Midbrain (tissue), 1 donor: ENCODE data around the gene PSMA7.
A peak's percentile ranks its signal among the peaks of the same experiment; 100 is the strongest.

Source experiments
- DNase-seq: peaks from one replicate; lab custom pipeline; 2025; lab: John Stamatoyannopoulos, UW

Gene PSMA7

GRCh38 chr20:62143081-62143956 is at the start of gene PSMA7, which contains the start of gene SS18L1:
TSS of gene PSMA7 (minus strand) at chr20:62143394. CDS start at chr20:62143303, 91 bp downstream.
TSS of gene SS18L1 (plus strand) at chr20:62143769. CDS start at chr20:62143821, 52 bp downstream.
- DNase-seq: peak; percentile 86

DNA sequence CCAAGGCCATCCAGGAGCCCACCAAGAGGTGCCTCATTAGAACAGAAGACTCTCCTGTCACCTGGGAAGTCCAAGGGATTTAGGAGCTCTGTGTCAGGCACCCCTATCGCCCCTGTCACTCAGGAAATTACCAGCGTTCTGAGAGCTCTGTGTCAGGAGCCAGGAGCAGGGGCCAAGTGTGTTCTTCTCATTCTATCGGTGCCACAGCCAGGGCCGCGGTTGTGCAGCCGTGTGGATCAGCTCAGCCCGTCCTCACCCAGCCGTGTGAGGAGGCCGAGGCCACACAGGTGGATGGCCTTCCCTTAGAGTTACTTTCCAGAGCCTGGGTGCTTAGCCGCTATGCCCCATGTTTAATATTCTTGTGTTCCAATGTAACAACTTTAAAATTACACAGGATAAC is 49.4 kb upstream of the PSMA7 start:
- no peak for DNase-seq

DNA sequence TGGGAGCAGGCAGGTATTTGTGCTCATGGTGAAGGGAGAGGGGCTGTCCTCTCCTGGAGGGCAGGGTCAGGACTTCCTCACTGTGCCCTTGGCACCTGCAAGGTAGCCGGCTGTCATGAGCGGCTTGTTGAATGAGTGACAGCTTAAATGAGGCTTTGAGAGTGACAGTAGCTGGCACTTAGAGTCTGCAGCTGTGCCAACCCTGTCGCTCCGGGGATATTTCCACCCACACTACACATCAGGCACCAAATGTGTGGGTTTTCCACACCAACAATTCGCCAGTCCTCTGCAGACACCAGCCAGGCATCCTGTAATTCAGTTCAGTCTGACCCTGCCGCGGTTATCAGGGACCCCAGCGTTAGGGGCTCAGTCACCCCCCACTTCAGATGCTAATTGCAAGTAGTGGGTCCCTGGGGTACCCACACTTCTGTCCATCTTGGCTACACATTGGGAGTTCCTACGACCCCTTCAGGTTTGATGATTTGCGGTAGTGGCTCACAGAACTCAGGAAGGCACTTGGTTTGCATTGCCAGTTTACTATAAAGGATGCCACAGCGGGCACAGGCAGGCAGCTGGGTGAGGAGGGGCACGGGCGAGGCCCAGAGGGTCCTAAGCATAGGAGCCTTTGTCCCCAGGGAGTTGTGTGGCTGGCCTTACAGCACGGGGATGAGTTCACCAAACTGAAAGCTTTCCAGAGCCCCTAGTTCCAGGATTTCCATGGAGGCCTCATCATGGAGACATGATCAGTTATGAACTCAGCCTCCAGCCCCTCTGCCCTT is 48.8 kb upstream of the PSMA7 start:
- no peak for DNase-seq

DNA sequence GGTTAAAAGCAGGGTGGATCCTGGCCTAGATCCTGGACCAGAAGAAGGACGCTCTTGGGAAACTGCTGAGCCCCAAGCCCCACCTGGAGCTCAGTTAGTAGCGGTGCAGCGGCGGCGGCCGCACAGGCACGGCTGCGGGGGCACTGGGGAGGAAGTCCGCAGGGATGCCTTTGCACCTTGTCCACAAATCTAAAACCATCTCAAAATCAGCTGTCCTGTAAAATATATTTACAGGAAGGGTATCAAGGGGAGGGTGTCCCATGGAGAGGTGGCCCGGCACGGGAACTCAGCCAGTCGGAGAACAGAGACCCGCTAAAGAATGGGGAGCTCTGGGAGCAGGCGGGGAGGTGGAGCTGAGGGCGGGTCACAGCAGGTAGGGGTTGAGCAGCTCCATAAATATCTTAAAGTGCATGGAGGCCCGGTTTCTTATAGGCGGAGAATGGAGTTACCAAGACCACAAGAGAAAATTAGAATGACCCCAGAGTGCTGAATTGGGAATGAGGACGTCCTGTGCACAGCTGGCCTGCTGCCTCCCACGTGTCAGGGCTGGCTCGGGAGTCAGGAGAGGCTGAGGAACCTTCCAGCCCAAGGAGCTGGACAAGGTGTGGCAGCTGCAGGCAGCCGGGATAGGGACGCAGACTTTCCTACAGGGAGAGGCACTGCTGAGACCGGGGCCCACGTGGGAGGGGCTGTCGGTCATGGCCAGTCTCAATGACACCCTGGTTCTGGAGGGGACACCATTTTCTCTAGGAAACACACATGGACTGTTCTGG is 47.6 kb upstream of the PSMA7 start:
- DNase-seq: no peak

DNA sequence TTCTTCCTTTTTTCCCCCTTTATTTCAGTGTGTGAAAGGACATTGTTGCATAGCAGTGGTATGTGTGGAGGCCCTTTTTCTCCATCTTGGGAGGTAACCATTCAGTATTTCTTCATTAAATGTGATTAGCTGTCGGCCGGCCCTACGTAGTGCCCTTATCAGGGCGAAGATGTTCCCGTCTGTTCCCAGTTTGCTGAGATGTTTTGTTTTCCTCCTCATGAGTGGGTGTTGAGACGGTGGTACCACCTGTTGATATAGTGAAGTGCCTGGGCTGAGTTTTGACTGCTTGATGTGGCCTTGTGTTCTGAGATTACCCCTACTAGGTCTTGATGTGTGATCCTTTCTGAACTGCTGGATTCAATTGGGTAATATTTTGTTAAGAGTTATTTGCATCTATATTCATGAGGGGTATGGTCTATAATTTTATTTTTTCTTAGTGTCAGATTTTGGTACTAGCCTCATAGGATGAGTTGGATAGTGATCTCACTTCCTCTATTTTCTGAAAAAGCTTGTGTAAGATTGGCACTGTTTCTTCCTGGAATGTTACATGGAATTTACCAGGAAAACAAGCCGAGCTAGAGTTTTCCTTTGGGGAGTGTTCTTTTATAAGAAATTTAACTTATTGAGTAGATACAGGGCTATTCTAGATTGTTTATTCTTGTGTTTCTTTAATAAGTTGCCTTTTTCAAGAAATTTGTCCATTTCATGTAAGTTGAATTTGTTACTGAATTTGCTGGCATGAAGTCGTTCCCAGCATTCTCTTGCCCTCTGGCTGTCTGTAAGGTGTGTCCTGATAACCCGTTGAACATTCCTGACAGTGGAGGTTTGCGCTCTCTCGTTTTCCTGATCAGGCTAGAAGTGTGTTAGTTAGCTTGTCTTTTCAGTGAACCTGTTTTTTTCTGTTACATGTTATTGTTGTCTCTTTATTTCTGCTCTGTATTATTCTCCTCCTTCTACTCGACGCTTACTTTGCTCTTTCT is 44.0 kb upstream of the PSMA7 start:
- DNase-seq: no peak

GRCh38 chr20:62186096-62186426 is 42.9 kb upstream of the PSMA7 start:
- no peak for DNase-seq

- no peak for DNase-seq
Observed at GRCh38 chr20:62183426-62184142, 40.4 kb upstream of the PSMA7 start.

GRCh38 chr20:62182469-62183425 is 39.6 kb upstream of the PSMA7 start, which contains the start of gene MTG2:
TSS of gene MTG2 (plus strand) at chr20:62183028. CDS start at chr20:62193421, 10,393 bp downstream.
- DNase-seq: peak; percentile 95

DNA sequence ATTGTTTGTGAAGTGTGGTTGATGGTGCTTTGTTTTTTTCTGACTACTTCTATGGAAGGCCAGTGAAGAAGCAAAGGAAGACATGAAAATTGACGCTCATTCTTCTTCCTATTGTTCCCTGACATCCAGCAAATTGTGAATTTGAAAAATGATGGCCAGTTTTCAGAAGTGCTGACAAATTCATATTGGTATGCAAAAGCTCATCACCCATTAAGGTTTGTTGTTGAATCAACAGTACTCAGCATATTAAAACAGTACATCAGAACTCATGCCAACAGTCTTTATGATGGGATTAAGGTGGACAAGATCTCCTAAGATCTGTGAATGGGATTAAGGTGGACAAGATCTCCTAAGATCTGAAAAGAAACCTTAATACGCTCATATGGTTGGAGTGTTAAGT is 38.6 kb upstream of the PSMA7 start:
- no peak for DNase-seq

GRCh38 chr20:62179162-62179504 is 35.9 kb upstream of the PSMA7 start:
- no peak for DNase-seq

DNA sequence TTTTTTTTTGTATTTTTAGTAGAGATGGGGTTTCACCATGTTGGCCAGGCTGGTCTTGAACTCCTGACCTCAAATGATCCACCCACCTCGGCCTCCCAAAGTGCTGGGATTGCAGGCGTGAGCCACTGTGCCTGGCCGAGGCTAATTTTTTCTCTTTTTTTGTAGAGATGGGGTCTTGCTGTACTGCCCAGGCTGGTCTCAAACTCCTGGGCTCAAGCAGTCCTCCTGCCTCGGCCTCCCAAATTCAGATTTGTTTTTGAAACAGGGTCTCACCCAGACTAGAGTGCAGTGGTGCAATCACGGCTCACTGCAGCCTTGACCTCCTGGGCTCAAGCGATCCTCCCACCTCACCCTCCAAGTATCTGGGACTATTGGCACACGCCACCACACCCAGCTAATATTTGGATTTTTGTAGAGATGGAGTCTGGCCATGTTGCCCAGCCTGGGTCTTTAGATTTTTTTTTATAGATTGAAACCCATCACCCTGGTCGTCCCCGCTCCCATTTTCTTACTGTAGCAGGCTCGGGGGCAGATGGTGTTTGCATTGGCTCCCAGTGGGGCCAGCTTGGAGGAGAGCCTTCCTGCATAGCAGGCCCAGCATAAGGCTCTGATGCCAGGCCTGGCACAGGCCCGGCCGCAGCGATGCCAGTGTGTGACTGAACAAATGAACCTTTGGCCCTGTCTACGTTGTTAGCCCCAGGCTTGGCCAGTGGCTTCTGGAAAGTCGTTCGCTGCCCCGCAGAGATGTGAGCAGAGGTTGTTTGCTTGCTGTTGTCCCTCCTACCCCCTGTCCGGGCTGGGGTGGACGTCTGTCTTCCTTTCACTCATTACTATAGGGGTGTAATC is 35.3 kb upstream of the PSMA7 start:
- no peak for DNase-seq

GRCh38 chr20:62177307-62177706 is 34.1 kb upstream of the PSMA7 start:
- no peak for DNase-seq

DNA sequence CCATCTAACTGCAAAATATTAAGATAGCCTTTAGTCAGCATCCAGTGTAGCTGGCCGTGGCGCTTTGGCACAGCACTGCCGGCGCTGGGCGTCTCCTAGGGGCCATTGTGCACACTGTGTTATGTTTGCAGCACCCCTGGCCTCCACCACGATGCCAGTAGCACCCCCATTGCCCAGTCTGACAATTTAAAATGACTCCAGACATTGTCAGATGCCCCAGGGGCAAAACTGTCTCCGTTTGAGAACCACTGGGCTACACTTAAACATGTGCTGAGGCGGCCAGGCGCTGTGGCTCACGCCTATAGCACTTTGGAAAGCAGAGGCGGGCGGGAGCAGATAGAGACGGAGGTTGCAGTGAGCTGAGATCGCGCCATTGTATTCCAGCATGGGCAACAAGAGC is 33.7 kb upstream of the PSMA7 start:
- no peak for DNase-seq

GRCh38 chr20:62175711-62176110 is 32.5 kb upstream of the PSMA7 start:
- no peak for DNase-seq

DNA sequence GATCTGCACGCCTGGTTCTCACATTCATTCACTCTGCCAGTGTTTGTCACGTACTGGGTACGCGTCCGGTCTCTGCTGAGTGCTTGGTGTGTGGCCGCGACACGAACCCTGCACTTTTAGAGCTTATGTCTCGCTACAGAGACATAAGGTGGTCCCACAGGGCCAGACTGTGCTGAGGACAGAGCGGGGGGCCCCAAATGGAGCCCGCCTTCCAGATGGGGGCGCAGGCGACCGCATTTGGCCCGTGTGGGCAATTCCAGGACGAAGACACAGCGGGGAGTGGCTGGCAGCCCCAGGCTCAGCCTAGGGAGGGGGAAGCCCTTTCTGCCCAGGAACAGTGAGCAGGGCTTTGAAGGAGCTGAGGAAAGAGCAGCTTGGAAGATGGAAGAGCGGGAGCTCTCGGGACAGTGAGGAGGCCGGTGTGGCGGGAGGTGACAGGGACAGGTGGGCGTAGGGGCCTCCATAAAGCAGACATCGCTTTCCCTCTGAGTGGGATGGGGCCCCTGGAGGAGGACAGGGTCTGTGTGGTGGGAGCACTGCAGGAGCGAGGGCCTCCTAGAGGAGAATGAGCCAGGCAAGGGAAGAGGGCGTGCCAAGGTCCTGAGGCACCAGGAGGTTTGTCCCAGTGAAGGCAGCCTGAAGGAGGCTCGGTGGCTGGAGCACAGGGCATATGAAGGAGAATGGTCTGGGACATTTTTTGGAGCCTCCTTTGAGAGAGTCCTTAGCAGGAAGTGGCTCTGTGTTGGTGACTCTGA is 31.9 kb upstream of the PSMA7 start:
- no peak for DNase-seq

- no peak for DNase-seq
Observed at GRCh38 chr20:62174021-62174804, 31.0 kb upstream of the PSMA7 start.

DNA sequence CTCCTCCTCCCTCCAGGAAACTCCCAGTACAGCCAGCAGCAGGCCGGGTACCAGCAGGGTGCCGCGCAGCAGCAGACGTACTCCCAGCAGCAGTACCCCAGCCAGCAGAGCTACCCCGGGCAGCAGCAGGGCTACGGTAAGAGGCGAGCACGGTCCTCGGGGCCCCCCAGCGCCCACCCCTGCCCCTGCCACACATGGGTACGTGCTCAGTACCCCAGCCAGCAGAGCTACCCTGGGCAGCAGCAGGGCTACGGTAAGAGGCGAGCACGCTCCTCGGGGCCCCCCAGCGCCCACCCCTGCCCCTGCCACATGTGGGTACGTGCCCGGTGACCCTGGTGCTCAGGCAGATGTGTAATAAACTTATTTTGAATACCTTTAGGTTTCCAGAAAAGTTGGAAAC is 29.5 kb upstream of the PSMA7 start:
- DNase-seq: no peak
